ENCODE data around the gene BMP2K. TPM values are rescaled to one million over a fixed set of nuclear protein-coding genes. Genes with fewer than 3 reads are reported as not detected.
"Not testable (repeated sequence)": the region's sequence is repeated elsewhere in the genome, so short reads cannot be mapped to it uniquely, and the experiment has no call there.

BMP2K gene
- total RNA-seq, 1 donor from 2014 or later: 25.1 TPM

DNA sequence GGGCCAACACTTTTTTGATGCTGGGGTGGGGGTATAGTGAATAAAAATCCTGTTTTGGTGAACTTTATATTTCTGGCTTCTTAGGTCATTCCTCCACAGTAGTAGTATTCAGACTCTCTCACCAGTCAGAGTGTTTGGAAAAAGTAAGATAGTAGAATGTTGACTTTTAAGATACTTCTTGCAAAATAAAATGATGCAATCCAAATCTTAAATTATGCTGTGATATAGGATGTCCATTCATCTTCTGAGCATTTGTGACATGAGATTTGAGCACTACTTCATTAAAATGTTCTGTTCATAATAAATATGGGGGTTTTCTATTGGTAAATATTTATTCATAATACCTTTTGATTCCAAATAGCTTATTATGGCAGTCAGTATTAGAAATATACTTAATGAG lies 70.1 kb downstream of the BMP2K start:
- no peaks in the 10 kb centered on the region for H3K4me1 ChIP-seq (ENCODE audit: control insufficient read depth in 3 of 3, insufficient read depth in 3 of 3, low read length in 3 of 3)
- no peaks in the 10 kb centered on the region for H3K9me3 ChIP-seq (ENCODE audit: control insufficient read depth in 3 of 3, low read length in 3 of 3)
- H3K36me3 ChIP-seq (ENCODE audit: control insufficient read depth in 3 of 3, insufficient read depth in 3 of 3, low read length in 3 of 3): peaks cover 0 to 3% (median 0%) of the 10 kb centered on the region in 3 donors
- H3K4me3 ChIP-seq (ENCODE audit: low read length in 3 of 3): no peak overlapping the region
- H3K27me3 ChIP-seq (ENCODE audit: control insufficient read depth in 3 of 3, insufficient read depth in 3 of 3, low read length in 3 of 3): no peaks in the 10 kb centered on the region
- H3K27ac ChIP-seq (ENCODE audit: low read depth, low read length): no peak overlapping the region
- no peak overlapping the region for H3K9ac ChIP-seq (ENCODE audit: low read depth in 1 of 3, low read length in 3 of 3)

DNA sequence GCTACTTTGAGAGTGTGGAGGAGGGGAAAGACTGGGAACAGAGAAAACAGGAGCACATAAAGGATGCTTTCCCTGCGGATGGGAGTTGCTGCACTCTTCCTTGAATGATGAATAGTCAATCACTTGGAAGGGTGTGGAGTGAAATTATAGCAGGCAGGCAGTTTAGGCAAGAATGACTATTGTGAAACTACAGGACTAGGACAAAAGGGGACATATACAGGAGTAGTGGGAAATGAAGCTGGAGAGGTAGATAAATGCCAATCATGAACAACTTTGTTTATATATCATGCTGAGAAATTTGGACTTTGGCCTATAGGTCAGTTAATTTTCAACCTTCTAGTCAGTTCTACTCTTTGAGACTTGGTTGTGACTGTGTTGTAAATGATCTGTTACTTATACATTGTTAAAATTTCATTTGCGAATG lies 86.2 kb downstream of the BMP2K start:
- Histone ChIP-seq H3K27ac (ENCODE audit: low read depth, low read length) (no peak overlapping the region), H3K4me3 (ENCODE audit: low read length in 3 of 3) (no peak overlapping the region), H3K9me3 (ENCODE audit: control insufficient read depth in 3 of 3, low read length in 3 of 3) (no peaks in the 10 kb centered on the region), H3K4me1 (ENCODE audit: control insufficient read depth in 3 of 3, insufficient read depth in 3 of 3, low read length in 3 of 3) (no peaks in the 10 kb centered on the region), H3K27me3 (ENCODE audit: control insufficient read depth in 3 of 3, insufficient read depth in 3 of 3, low read length in 3 of 3) (no peaks in the 10 kb centered on the region), H3K36me3 (ENCODE audit: control insufficient read depth in 3 of 3, insufficient read depth in 3 of 3, low read length in 3 of 3) (peaks cover 0 to 9% (median 0%) of the 10 kb centered on the region in 3 donors), H3K9ac (ENCODE audit: low read depth in 1 of 3, low read length in 3 of 3) (no peak overlapping the region)

DNA sequence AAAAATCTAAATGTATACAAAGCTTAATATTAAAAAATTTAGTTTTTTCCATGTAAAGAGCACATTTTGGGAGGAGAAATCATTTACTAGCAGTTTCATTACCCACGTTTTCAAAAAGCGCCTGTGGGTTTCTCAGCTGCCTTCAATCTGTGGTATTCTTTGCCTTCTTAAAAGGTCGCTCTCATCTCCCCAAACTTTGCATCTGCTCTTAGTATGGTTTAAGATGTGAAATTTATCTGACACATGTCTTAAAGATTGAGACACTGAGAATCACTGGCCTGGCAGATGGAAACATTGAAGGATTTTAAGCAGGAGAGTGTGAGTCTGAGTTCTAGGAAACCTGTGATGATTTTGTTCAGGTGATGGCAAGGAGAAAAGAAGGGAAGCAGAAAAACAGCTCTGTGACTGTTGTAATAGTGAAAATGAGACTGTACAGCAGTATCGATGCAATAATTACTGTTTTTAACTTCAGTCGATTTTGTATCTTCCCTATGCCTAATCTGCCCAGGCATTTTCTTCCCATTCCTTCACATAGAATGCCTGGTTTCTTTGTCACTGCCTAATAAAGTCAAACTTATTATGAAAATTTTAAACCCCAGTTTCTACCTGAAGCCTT lies 87.2 kb downstream of the BMP2K start:
- Histone ChIP-seq H3K9ac (ENCODE audit: low read depth in 1 of 3, low read length in 3 of 3) (no peak overlapping the region), H3K27me3 (ENCODE audit: control insufficient read depth in 3 of 3, insufficient read depth in 3 of 3, low read length in 3 of 3) (no peaks in the 10 kb centered on the region), H3K4me1 (ENCODE audit: control insufficient read depth in 3 of 3, insufficient read depth in 3 of 3, low read length in 3 of 3) (no peaks in the 10 kb centered on the region), H3K4me3 (ENCODE audit: low read length in 3 of 3) (no peak overlapping the region), H3K9me3 (ENCODE audit: control insufficient read depth in 3 of 3, low read length in 3 of 3) (no peaks in the 10 kb centered on the region), H3K36me3 (ENCODE audit: control insufficient read depth in 3 of 3, insufficient read depth in 3 of 3, low read length in 3 of 3) (peaks cover 0 to 9% (median 0%) of the 10 kb centered on the region in 3 donors), H3K27ac (ENCODE audit: low read depth, low read length) (no peak overlapping the region)

DNA sequence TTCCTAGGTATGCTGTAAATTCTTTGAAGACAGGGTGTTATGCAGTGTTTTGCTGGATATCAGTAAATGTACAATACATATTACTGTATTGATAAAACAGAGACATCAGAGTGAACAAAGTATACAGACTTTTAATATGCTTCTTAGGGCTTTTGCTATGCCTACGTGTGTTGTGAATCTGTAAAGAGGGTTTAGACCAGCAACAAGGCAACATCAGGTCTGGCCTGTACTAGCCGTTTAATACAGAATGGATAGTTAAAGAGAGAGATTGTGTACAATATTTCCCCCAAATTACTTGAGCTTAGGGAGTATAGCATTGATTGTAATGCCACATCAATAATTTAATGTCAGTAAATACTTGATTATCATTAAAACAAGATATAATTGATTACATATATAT lies 87.8 kb downstream of the BMP2K start:
- Histone ChIP-seq H3K9me3 (ENCODE audit: control insufficient read depth in 3 of 3, low read length in 3 of 3) (no peaks in the 10 kb centered on the region), H3K4me3 (ENCODE audit: low read length in 3 of 3) (no peak overlapping the region), H3K27me3 (ENCODE audit: control insufficient read depth in 3 of 3, insufficient read depth in 3 of 3, low read length in 3 of 3) (no peaks in the 10 kb centered on the region), H3K4me1 (ENCODE audit: control insufficient read depth in 3 of 3, insufficient read depth in 3 of 3, low read length in 3 of 3) (no peaks in the 10 kb centered on the region), H3K9ac (ENCODE audit: low read depth in 1 of 3, low read length in 3 of 3) (no peak overlapping the region), H3K36me3 (ENCODE audit: control insufficient read depth in 3 of 3, insufficient read depth in 3 of 3, low read length in 3 of 3) (peaks cover 0 to 9% (median 2%) of the 10 kb centered on the region in 3 donors), H3K27ac (ENCODE audit: low read depth, low read length) (no peak overlapping the region)

DNA sequence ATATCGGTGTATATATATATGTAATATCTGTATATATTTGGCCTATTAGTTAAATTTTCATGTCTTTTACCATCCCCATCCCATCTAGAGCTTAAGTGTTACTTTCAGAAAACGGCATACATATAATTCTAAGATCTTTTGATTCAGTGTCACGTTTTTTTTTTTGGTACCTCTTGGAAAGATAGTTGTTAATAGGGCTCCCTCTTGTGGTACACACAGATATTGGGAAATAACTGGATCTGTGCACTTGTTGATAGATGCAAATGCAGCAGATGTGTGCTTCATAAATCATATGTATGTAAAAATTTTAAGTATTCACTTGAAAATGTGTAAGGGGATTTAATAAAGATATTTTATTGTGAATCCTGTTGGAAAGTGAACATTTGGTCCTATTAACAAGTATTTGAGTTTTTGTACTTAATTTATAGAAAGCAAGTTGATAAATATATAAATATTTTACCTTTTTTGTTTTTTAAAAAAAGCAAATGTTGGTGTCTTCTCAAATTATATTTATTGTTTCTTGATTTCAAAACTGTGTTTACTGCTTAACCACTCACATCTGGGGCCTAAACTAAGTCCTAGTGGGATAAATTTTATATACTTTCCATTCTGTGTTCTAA lies 88.4 kb downstream of the BMP2K start:
- no peaks in the 10 kb centered on the region for H3K9me3 ChIP-seq (ENCODE audit: control insufficient read depth in 3 of 3, low read length in 3 of 3)
- no peaks in the 10 kb centered on the region for H3K27me3 ChIP-seq (ENCODE audit: control insufficient read depth in 3 of 3, insufficient read depth in 3 of 3, low read length in 3 of 3)
- H3K27ac ChIP-seq (ENCODE audit: low read depth, low read length): no peak overlapping the region
- no peaks in the 10 kb centered on the region for H3K4me1 ChIP-seq (ENCODE audit: control insufficient read depth in 3 of 3, insufficient read depth in 3 of 3, low read length in 3 of 3)
- H3K36me3 ChIP-seq (ENCODE audit: control insufficient read depth in 3 of 3, insufficient read depth in 3 of 3, low read length in 3 of 3): peaks cover 0 to 9% (median 2%) of the 10 kb centered on the region in 3 donors
- H3K9ac ChIP-seq (ENCODE audit: low read depth in 1 of 3, low read length in 3 of 3): no peak overlapping the region
- H3K4me3 ChIP-seq (ENCODE audit: low read length in 3 of 3): no peak overlapping the region

DNA sequence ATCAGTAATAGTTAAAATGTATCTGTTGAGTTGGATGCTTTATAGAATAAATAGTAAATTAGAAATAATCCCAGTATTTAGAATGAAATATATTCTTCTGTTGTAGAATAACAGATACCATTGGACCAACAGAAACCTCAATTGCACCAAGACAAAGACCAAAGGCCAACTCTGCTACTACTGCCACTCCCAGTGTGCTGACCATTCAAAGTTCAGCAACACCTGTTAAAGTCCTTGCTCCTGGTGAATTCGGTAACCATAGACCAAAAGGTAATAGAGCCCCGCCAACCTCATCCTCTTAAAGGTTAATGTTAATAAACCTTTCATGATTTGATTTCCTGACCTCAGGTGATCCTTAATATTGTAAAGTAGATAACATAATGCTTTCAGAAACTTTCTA lies 89.3 kb downstream of the BMP2K start:
- Histone ChIP-seq H3K36me3 (ENCODE audit: control insufficient read depth in 3 of 3, insufficient read depth in 3 of 3, low read length in 3 of 3) (peaks cover 0 to 9% (median 2%) of the 10 kb centered on the region in 3 donors), H3K9ac (ENCODE audit: low read depth in 1 of 3, low read length in 3 of 3) (no peak overlapping the region), H3K9me3 (ENCODE audit: control insufficient read depth in 3 of 3, low read length in 3 of 3) (no peaks in the 10 kb centered on the region), H3K4me3 (ENCODE audit: low read length in 3 of 3) (no peak overlapping the region), H3K4me1 (ENCODE audit: control insufficient read depth in 3 of 3, insufficient read depth in 3 of 3, low read length in 3 of 3) (no peaks in the 10 kb centered on the region), H3K27me3 (ENCODE audit: control insufficient read depth in 3 of 3, insufficient read depth in 3 of 3, low read length in 3 of 3) (no peaks in the 10 kb centered on the region), H3K27ac (ENCODE audit: low read depth, low read length) (no peak overlapping the region)

DNA sequence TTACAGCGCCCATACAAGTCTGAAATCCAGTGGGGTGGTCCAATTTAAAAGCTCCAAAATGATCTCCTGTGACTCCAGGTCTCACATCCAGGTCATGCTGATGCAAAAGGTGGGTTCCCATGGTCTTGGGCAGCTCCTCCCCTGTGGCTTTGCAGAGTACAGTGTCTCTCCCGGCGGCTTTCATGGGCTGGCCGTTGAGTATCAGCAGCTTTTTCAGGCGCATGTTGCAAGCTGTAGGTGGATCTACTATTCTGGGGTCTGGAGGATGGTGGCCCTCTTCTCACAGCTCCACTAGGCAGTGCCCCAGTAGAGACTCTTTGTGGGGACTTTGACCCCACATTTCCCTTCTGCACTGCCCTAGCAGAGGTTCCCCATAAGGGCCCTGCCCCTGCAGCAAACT lies 92.6 kb downstream of the BMP2K start:
- H3K27ac ChIP-seq (ENCODE audit: low read depth, low read length); H3K27me3 ChIP-seq (ENCODE audit: control insufficient read depth in 3 of 3, insufficient read depth in 3 of 3, low read length in 3 of 3); H3K4me3 ChIP-seq (ENCODE audit: low read length in 3 of 3); H3K9ac ChIP-seq (ENCODE audit: low read depth in 1 of 3, low read length in 3 of 3); H3K9me3 ChIP-seq (ENCODE audit: control insufficient read depth in 3 of 3, low read length in 3 of 3); H3K4me1 ChIP-seq (ENCODE audit: control insufficient read depth in 3 of 3, insufficient read depth in 3 of 3, low read length in 3 of 3): not testable (repeated sequence)
- peaks cover 8 to 22% (median 19%) of the 10 kb centered on the region in 3 donors for H3K36me3 ChIP-seq (ENCODE audit: control insufficient read depth in 3 of 3, insufficient read depth in 3 of 3, low read length in 3 of 3)

DNA sequence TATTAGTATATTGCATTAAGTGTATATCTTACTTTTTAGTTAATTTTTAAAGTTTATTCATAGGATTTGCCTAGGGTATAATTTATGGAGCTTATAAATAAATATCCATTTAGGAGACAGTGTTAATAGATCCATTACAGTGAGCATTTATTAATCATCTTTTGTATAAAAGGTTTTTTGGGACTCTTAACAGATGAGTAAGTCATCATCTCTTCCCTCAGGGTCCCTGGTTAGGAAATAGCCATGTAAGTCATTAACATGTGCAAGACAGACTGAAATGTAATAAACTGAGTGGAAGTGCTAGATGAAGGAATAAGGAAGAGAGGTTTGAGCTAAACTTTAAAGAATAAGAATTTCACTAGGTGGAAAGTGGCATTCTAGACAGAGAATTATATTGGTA lies 93.9 kb downstream of the BMP2K start:
- no peaks in the 10 kb centered on the region for H3K27me3 ChIP-seq (ENCODE audit: control insufficient read depth in 3 of 3, insufficient read depth in 3 of 3, low read length in 3 of 3)
- H3K9me3 ChIP-seq (ENCODE audit: control insufficient read depth in 3 of 3, low read length in 3 of 3): no peaks in the 10 kb centered on the region
- no peaks in the 10 kb centered on the region for H3K4me1 ChIP-seq (ENCODE audit: control insufficient read depth in 3 of 3, insufficient read depth in 3 of 3, low read length in 3 of 3)
- H3K9ac ChIP-seq (ENCODE audit: low read depth in 1 of 3, low read length in 3 of 3): no peak overlapping the region
- no peak overlapping the region for H3K27ac ChIP-seq (ENCODE audit: low read depth, low read length)
- H3K4me3 ChIP-seq (ENCODE audit: low read length in 3 of 3): no peak overlapping the region
- peaks cover 8 to 30% (median 22%) of the 10 kb centered on the region in 3 donors for H3K36me3 ChIP-seq (ENCODE audit: control insufficient read depth in 3 of 3, insufficient read depth in 3 of 3, low read length in 3 of 3)

DNA sequence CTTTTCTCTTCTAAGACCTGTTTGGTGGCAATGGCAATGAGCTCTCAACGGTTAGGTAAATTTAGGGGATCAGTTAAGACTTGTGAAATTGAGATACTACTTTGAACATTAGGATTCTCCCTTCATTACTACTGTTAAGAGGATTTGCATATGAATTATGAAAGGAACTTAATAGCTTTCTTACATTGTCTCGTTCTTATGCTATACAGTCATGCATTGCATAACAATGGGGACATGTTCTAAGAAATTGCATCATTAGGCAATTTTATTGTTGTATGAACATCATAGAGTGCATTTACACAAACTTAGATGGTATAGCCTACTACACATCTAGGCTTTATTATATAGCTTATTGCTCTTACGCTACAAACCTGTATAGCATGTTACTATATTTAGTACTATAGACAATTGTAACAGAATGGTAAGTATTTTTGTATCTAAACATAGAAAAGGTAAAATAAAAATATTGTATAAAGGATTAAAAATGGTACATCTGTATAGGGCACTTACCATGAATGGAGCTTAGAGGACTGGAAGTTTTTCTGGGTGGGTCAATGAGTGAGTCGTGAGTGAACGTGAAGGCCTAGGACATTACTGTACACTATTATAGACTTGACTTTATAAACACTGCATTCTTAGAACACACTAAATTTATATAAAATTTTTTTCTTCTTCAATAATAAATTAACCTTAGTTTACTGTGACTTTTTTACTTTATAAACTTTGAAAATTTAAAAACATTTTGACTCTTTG lies 100.6 kb downstream of the BMP2K start:
- H3K27me3 ChIP-seq (ENCODE audit: control insufficient read depth in 3 of 3, insufficient read depth in 3 of 3, low read length in 3 of 3): no peaks in the 10 kb centered on the region
- no peaks in the 10 kb centered on the region for H3K4me1 ChIP-seq (ENCODE audit: control insufficient read depth in 3 of 3, insufficient read depth in 3 of 3, low read length in 3 of 3)
- H3K27ac ChIP-seq (ENCODE audit: low read depth, low read length): no peak overlapping the region
- H3K4me3 ChIP-seq (ENCODE audit: low read length in 3 of 3): no peak overlapping the region
- H3K9me3 ChIP-seq (ENCODE audit: control insufficient read depth in 3 of 3, low read length in 3 of 3): no peaks in the 10 kb centered on the region
- H3K9ac ChIP-seq (ENCODE audit: low read depth in 1 of 3, low read length in 3 of 3): no peak overlapping the region
- peaks cover 6 to 28% (median 20%) of the 10 kb centered on the region in 3 donors for H3K36me3 ChIP-seq (ENCODE audit: control insufficient read depth in 3 of 3, insufficient read depth in 3 of 3, low read length in 3 of 3)

DNA sequence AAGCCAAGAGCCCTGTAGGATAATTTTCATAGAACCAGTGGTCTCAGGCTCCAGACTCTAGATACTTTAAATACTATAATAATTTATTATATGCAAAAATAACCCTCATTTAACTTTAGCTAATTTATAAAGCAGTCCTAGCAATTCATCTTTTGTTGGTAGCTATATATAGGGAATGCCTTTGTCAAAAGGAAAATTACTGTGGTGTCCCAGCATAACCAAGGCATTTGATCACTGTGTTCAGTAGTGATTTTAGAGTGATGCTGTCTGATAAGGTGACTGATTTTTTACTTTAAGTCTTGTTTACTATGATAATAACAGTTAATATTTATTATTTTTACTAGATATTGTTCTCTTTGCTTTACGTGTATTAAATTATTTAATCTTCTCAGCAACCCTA lies 101.9 kb downstream of the BMP2K start:
- H3K27ac ChIP-seq (ENCODE audit: low read depth, low read length): no peak overlapping the region
- H3K4me3 ChIP-seq (ENCODE audit: low read length in 3 of 3): no peak overlapping the region
- H3K9me3 ChIP-seq (ENCODE audit: control insufficient read depth in 3 of 3, low read length in 3 of 3): no peaks in the 10 kb centered on the region
- no peaks in the 10 kb centered on the region for H3K4me1 ChIP-seq (ENCODE audit: control insufficient read depth in 3 of 3, insufficient read depth in 3 of 3, low read length in 3 of 3)
- H3K36me3 ChIP-seq (ENCODE audit: control insufficient read depth in 3 of 3, insufficient read depth in 3 of 3, low read length in 3 of 3): peaks cover 4 to 22% (median 9%) of the 10 kb centered on the region in 3 donors
- H3K9ac ChIP-seq (ENCODE audit: low read depth in 1 of 3, low read length in 3 of 3): no peak overlapping the region
- no peaks in the 10 kb centered on the region for H3K27me3 ChIP-seq (ENCODE audit: control insufficient read depth in 3 of 3, insufficient read depth in 3 of 3, low read length in 3 of 3)
